Peyer's patch (tissue), 4 donors: Measurements from ENCODE around the gene ENPP7.

Experiments
- POLR2A ChIP-seq, 2 donors: fragments of 450-650 bp; IDR thresholded peaks; one replicate each; pipeline ENCODE4 v1.5.1; 2017; ENCODE audit warnings: antibody characterized with exemption in 2 of 2, mild to moderate bottlenecking in 2 of 2, moderate library complexity in 2 of 2
- TF ChIP-seq, protein P1 (sequence below), 6 experiments: fragments of 450-650 bp in 4 of 6; fragments of 200-600 bp in 2 of 6; sonication (generic) in 1 of 6; IDR thresholded peaks; one replicate each; pipeline ENCODE4 v1.5.1; 2017 to 2019; ENCODE audit warnings: antibody characterized with exemption in 6 of 6, mild to moderate bottlenecking in 3 of 6, moderate library complexity in 1 of 6

DNA sequence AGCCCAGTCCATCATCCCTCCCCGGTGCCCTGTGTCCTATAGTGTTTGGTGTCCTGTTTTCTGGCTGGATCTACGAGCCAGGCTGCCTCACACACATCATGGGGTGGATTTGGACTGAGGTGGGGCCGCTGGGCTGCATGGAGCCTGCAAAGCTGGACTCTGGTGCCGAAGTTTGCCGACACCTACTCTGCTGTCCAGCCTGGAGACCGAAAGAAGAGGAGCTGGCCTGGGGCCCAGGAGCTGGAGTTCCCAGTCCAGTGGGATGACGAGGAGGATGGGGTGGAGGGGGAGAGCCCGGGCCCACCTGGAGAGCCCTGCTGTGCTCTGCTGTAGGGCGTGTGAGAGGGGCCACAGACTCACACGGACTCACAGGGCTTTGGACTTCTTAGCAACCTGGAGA, 40.3 kb upstream of the ENPP7 start:
- TF ChIP-seq, protein P1, sequence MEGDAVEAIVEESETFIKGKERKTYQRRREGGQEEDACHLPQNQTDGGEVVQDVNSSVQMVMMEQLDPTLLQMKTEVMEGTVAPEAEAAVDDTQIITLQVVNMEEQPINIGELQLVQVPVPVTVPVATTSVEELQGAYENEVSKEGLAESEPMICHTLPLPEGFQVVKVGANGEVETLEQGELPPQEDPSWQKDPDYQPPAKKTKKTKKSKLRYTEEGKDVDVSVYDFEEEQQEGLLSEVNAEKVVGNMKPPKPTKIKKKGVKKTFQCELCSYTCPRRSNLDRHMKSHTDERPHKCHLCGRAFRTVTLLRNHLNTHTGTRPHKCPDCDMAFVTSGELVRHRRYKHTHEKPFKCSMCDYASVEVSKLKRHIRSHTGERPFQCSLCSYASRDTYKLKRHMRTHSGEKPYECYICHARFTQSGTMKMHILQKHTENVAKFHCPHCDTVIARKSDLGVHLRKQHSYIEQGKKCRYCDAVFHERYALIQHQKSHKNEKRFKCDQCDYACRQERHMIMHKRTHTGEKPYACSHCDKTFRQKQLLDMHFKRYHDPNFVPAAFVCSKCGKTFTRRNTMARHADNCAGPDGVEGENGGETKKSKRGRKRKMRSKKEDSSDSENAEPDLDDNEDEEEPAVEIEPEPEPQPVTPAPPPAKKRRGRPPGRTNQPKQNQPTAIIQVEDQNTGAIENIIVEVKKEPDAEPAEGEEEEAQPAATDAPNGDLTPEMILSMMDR (IDR thresholded peaks at IDR 0.05): no peak
- TF ChIP-seq POLR2A (IDR thresholded peaks at IDR 0.05): no peak
